Ascending aorta (tissue), 2 donors: ENCODE data around the gene PATL2. TPM values are rescaled to one million over a fixed set of nuclear protein-coding genes. Genes with fewer than 3 reads are reported as not detected.
"Not testable (repeated sequence)": the region's sequence is repeated elsewhere in the genome, so short reads cannot be mapped to it uniquely, and the experiment has no call there.

Experiments
- DNase-seq, 2 donors: peaks; one replicate each; pipeline ENCODE4 v3.0.0-alpha.2; 2019; ENCODE audit warnings: low spot score in 2 of 2
- H3K27ac ChIP-seq, 2 donors: fragments of 200-600 bp; sonication (generic); one replicate each; pipeline ENCODE4 v1.5.1; 2016 to 2017; ENCODE audit warnings: mild to moderate bottlenecking in 1 of 2
- H3K27me3 ChIP-seq: fragments of 200-600 bp; sonication (generic); one replicate; pipeline ENCODE4 v1.5.1; 2017
- H3K36me3 ChIP-seq, 2 donors: fragments of 200-600 bp; sonication (generic); one replicate each; pipeline ENCODE4 v1.5.1; 2016
- H3K4me1 ChIP-seq, 2 donors: fragments of 200-600 bp; sonication (generic); one replicate each; pipeline ENCODE4 v1.5.1; 2016 to 2017; ENCODE audit warnings: mild to moderate bottlenecking in 1 of 2
- H3K4me3 ChIP-seq, 2 donors: fragments of 200-600 bp; sonication (generic); one replicate each; pipeline ENCODE4 v1.5.1; 2016 to 2017; ENCODE audit warnings: mild to moderate bottlenecking in 1 of 2
- H3K9me3 ChIP-seq, 2 donors: fragments of 200-600 bp; sonication (generic); one replicate each; pipeline ENCODE4 v1.5.1; 2016
- intact Hi-C: fragments of 100-400 bp; cut with DNase I; formaldehyde crosslinking; loops from one replicate; pipeline ENCODE4 v1.15.1; 2023
- total RNA-seq: library from RNA; depleted of rRNA; stranded (reverse); fragments of >200 nt; gene quantifications from one replicate; pipeline ENCODE4 v1.1.0, GENCODE V29; 2016
- TF ChIP-seq, protein P1 (sequence below), 3 experiments: fragments of 200-600 bp in 2 of 3; fragments of 450-650 bp in 1 of 3; sonication (generic) in 2 of 3; IDR thresholded peaks; one replicate each; pipeline ENCODE4 v1.5.1; 2016 to 2019; ENCODE audit warnings: antibody characterized with exemption in 3 of 3, mild to moderate bottlenecking in 1 of 3, moderate library complexity in 1 of 3

PATL2 gene
- total RNA-seq, 1 donor from 2014 or later = not detected

DNA sequence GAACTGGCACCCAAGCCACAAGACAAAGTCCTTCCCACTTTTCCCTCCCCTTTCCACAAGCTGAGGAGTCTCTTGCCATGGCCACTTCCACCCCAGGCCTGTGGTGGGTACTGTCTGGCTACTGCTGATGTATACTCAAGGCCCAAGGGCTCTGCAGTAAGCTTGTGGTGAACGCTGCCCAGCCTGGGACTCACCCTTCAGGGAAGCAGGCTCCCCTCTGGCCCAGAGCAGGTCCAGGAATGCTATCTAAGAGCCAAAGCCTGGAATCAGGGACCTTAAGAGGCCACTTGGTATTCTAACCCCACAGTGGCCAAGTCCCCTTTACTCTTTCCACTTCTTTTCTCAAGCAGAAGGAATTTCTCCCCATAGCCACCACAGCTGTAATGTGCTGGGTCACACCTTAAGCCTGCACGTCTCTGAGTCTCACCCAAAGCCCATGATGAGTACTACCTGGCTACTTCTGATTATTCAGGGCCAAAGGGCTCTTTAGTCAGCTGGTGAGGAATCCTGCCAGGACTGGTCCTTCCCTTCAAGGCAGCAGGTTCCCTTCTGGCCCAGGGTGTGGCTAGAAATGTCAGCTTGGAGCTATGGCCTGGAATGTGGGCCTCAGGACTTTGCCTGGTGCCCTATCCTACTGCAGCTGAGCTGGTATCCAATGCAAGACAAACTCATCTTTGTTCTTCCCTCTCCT is 4.0 kb downstream of the PATL2 start:
- DNase-seq = no peak
- Histone ChIP-seq H3K4me1 (no peaks in the 10 kb centered on the region), H3K36me3 (no peaks in the 10 kb centered on the region), H3K27ac (no peak overlapping the region), H3K27me3 (no peaks in the 10 kb centered on the region), H3K4me3 (no peak overlapping the region), H3K9me3 (peaks cover 0 to 3% of the 10 kb centered on the region in 2 donors)
- TF ChIP-seq, protein P1, sequence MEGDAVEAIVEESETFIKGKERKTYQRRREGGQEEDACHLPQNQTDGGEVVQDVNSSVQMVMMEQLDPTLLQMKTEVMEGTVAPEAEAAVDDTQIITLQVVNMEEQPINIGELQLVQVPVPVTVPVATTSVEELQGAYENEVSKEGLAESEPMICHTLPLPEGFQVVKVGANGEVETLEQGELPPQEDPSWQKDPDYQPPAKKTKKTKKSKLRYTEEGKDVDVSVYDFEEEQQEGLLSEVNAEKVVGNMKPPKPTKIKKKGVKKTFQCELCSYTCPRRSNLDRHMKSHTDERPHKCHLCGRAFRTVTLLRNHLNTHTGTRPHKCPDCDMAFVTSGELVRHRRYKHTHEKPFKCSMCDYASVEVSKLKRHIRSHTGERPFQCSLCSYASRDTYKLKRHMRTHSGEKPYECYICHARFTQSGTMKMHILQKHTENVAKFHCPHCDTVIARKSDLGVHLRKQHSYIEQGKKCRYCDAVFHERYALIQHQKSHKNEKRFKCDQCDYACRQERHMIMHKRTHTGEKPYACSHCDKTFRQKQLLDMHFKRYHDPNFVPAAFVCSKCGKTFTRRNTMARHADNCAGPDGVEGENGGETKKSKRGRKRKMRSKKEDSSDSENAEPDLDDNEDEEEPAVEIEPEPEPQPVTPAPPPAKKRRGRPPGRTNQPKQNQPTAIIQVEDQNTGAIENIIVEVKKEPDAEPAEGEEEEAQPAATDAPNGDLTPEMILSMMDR (IDR thresholded peaks at IDR 0.05) = no peak
- intact Hi-C loops = no loop called here

DNA sequence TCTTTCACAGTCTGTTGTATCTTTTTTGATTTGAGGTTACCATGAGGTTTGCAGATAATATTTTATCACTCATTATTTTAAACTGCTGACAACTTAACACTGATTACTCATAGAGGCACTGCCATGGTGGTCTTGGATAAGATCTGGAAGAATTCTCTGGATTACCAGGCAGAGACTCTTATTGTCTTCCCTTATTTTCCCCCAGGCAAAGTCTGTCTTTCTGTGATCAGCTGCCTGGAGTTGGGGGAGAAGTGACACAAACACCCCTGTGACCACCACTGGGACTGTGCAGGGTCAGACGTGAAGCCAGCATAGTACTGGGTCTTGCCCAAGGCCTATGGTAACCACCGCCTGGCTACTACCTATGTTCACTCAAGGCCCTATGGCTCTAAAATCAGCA is 4.7 kb downstream of the PATL2 start:
- intact Hi-C loops = no loop called here
- Histone ChIP-seq H3K27me3 (no peaks in the 10 kb centered on the region), H3K36me3 (no peaks in the 10 kb centered on the region), H3K9me3 (peaks cover 0 to 3% of the 10 kb centered on the region in 2 donors), H3K27ac (no peak overlapping the region), H3K4me3 (no peak overlapping the region), H3K4me1 (no peaks in the 10 kb centered on the region)
- no peak for DNase-seq
- TF ChIP-seq, protein P1 (IDR thresholded peaks at IDR 0.05) = no peak

DNA sequence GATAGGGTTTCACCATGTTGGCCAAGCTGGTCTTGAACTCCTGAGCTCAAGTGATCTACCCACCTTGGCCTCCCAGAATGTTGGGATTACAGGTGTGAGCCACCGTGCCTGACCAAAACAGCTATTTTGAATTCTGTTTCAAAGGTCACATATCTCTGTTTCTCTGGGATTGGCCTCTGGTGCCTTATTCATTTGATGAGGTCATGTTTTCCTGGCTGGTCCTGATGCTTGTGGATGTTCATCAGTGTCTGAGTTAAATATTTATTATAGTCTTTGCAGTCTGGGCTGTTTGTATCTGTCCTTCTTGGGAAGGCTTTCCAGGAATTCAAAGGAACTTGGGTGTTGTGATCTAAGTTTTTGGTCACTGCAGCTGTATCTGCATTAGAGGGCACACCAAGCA is 5.1 kb downstream of the PATL2 start:
- H3K36me3 ChIP-seq = no peaks in the 10 kb centered on the region

DNA sequence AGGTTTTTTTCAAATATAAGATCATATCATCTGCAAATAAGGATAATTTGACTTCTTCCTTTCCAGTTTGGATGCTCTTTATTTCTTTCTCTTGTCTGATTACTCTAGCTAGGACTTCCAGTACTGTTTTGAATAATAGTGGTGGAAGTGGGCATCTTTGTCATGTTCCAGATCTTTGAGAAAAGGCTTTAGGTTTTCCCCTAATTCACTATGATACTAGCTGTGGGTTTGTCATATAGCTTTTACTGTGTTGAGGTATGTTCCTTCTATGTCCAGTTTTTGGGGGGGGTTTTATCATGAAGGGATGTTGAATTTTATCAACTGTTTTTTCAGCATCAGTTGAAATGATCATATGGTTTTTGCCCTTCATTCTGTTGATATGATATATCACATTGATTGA is 10.4 kb downstream of the PATL2 start:
- H3K4me1 ChIP-seq, H3K9me3 ChIP-seq, H3K27ac ChIP-seq, DNase-seq, intact Hi-C loops, H3K36me3 ChIP-seq, H3K4me3 ChIP-seq, H3K27me3 ChIP-seq: not testable (repeated sequence)

More for the DNA sequence above, 5.1 kb downstream of the PATL2 start:
- TF ChIP-seq, protein P1 (IDR thresholded peaks at IDR 0.05) = no peak
- no peaks in the 10 kb centered on the region for H3K27me3 ChIP-seq
- H3K4me3 ChIP-seq = no peak overlapping the region
- H3K4me1 ChIP-seq = no peaks in the 10 kb centered on the region
- DNase-seq = no peak
- intact Hi-C loops = no loop called here
- H3K27ac ChIP-seq = no peak overlapping the region
- H3K9me3 ChIP-seq = peaks cover 0 to 3% of the 10 kb centered on the region in 2 donors

DNA sequence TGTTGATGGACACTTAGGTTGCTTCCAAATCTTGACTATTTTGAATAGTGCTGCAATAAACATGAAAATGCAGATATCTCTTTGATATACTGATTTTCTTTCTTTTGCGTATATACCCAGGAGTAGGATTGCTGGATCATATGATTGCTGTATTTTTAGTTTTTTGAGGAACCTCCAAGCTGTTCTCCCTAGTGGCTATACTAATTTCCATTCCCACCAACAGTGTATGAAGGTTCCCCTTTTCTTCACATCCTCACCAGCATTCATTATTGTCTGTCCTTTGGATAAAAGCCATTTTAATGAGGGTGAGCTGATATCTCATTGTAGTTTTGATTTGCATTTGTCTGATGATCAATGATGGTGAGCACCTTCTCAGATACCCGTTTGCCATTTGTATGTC is 12.5 kb downstream of the PATL2 start:
- TF ChIP-seq, protein P1 (IDR thresholded peaks at IDR 0.05) = no peak
- DNase-seq = no peak
- intact Hi-C loops = no loop called here
- Histone ChIP-seq H3K4me3 (no peak overlapping the region), H3K27me3 (no peaks in the 10 kb centered on the region), H3K9me3 (peaks cover 3 to 5% of the 10 kb centered on the region in 2 donors), H3K27ac (no peak overlapping the region), H3K36me3 (no peaks in the 10 kb centered on the region), H3K4me1 (no peaks in the 10 kb centered on the region)

DNA sequence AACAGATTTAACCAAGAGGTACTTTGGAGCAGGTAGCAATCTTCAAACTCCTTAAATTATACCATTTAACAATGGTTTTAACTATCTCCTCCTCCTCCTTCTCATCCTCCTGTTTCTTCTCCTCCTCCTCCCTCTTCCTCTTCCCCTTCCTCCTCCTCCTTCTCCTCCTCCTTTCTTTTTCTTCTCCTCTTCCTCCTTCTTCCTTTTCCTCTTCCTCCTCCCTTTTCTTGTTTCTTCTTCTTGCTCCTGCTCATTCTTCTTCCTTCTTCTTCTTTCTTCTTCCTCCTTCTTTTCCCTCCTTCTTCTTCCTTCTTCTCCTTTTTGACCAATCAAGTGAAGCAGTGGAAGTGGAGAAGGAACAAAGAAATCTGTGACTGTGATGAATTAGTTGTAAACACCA is 14.1 kb downstream of the PATL2 start:
- TF ChIP-seq, protein P1 (IDR thresholded peaks at IDR 0.05) = no peak
- H3K36me3 ChIP-seq = no peaks in the 10 kb centered on the region
- intact Hi-C loops = no loop called here

More for the DNA sequence above, 14.1 kb downstream of the PATL2 start:
- H3K4me1 ChIP-seq = no peaks in the 10 kb centered on the region
- H3K4me3 ChIP-seq = no peak overlapping the region
- no peak for DNase-seq
- peaks cover 0 to 5% of the 10 kb centered on the region in 2 donors for H3K9me3 ChIP-seq
- H3K27ac ChIP-seq = no peak overlapping the region
- no peaks in the 10 kb centered on the region for H3K27me3 ChIP-seq
